GM12801 (cell line): ENCODE results near the gene TEF.

Experiments
- TF ChIP-seq, protein P1 (sequence below): IDR thresholded peaks from one replicate; pipeline ENCODE4 v1.5.1; 2011; ENCODE audit warnings: control low read depth; ENCODE audit not compliant: insufficient read length; ENCODE audit errors: extremely low read depth

Gene TEF

GRCh38 chr22:41340357-41340756, 41.4 kb upstream of the TEF start:
- TF ChIP-seq, protein P1, sequence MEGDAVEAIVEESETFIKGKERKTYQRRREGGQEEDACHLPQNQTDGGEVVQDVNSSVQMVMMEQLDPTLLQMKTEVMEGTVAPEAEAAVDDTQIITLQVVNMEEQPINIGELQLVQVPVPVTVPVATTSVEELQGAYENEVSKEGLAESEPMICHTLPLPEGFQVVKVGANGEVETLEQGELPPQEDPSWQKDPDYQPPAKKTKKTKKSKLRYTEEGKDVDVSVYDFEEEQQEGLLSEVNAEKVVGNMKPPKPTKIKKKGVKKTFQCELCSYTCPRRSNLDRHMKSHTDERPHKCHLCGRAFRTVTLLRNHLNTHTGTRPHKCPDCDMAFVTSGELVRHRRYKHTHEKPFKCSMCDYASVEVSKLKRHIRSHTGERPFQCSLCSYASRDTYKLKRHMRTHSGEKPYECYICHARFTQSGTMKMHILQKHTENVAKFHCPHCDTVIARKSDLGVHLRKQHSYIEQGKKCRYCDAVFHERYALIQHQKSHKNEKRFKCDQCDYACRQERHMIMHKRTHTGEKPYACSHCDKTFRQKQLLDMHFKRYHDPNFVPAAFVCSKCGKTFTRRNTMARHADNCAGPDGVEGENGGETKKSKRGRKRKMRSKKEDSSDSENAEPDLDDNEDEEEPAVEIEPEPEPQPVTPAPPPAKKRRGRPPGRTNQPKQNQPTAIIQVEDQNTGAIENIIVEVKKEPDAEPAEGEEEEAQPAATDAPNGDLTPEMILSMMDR, result no peak

DNA sequence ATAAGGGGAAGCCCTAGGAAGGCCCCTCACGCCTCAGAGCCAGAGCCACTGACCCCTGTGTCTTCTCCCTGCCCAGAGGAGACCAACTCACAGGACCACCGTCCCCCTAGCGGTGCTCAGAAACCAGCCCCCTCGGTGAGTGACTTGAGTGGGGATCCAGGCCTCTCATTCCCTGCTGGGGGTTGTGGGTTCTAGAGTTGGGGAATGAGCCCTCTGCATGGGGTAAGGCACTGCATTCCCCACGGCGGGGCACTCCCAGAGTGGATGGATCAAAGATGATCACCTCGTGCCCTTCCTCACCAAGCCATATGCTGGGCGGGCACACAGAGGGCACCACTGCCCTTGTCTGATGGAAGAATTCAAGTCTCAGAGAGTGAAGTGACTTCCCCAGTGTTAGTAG, 40.7 kb upstream of the TEF start:
- TF ChIP-seq, protein P1, result no peak

- TF ChIP-seq, protein P1, result no peak
Measured at GRCh38 chr22:41341990-41342389, 39.8 kb upstream of the TEF start.

- TF ChIP-seq, protein P1, result no peak
Measured at GRCh38 chr22:41343300-41343699, 38.4 kb upstream of the TEF start.

DNA sequence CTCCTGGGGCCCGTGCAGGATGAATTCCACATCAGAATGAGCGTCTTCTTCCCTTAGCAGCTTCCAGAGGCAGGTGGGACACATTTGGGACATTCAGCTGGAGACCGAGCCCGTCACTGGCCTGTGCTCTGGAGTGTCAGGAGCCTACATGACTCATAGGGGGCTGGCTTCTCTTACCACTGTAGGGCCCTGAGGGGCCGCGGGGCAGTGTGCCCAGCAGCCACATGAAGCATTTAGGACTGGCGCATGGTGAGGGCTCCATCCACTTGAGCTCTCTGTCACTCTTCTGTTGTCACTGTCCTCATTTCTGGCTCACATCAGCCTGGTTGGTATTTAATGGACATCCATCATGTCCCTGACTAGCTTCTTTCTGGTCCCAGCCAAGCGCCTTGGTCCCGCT, 38.0 kb upstream of the TEF start:
- TF ChIP-seq, protein P1, result no peak

DNA sequence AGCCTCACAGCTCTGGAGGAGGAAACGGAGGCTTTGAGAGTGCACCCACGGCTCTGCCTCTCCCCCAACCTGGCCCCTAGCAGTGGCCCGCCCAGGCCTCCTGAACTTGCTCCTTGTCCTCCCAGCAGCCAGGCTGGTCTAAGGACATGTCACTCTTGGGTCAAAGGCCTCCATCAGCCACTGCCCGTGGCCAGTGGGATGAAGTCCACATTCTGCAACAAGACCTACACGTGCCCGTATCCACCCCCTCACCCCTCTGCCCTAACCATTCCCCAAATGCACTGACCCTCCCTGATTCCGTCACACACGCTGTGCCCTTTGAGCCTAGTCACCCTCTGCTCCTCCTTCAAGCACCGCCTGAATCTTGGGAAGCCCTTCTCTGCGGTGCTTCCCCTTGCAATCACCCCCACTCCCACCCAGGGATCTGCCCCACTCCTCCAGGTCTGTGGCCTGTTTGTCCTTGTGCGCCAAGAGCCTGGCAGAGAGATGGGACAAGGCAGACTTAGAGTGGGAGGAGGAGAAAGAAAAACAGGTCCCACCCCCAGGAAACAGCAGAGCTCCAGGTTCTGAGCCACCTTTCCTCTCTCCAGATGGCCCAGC, 37.5 kb upstream of the TEF start:
- TF ChIP-seq, protein P1, result no peak

DNA sequence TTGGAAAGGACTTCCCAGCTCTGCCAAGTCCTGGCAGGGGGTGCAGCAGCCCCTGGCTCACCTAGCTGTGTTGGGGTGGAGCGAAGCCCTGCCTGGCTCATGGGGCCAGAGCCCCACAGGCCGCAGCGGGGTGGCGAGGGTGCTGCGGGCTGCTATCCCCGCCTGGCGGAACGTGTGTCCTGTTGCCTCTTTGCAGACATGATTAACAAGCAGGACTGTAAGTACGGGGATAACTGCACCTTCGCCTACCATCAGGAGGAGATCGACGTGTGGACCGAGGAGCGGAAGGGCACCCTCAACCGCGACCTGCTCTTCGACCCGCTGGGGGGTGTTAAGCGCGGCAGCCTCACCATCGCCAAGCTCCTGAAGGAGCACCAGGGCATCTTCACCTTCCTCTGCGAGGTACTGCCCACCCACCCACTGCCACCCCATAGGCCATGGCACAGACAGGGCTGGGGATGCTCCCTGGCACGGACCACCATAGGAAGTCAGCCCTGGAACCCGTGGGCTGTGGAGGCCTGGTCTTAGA, 35.9 kb upstream of the TEF start:
- TF ChIP-seq, protein P1, result no peak
